ENCODE results near the gene ANO5. TPM values are rescaled to one million over a fixed set of nuclear protein-coding genes. Genes with fewer than 3 reads are reported as not detected.

ANO5 gene
- total and polyA plus RNA-seq, 2 donors (not counting 1 experiment from before 2014, with no cell fraction given) = 0.06 to 4.1 TPM

GRCh38 chr11:22302368-22302767, 109.5 kb downstream of the ANO5 start:
- DNase-seq (ENCODE audit: low read depth in 2 of 2) = no peak
- Histone ChIP-seq H4K20me1 (ENCODE audit: control insufficient read depth, extremely low read depth, insufficient read depth, low read length) (no peaks in the 10 kb centered on the region), H3K4me1 (ENCODE audit: control insufficient read depth, extremely low read depth, insufficient read depth, low read length) (no peaks in the 10 kb centered on the region), H2AFZ (ENCODE audit: low read length) (no peak overlapping the region), H3K36me3 (ENCODE audit: control insufficient read depth, insufficient read depth, low read length) (no peaks in the 10 kb centered on the region), H3K9me3 (ENCODE audit: control insufficient read depth, insufficient read depth, low read depth, low read length) (no peaks in the 10 kb centered on the region), H3K4me2 (ENCODE audit: extremely low read depth, insufficient read depth, low read length) (no peak overlapping the region), H3K79me2 (ENCODE audit: control insufficient read depth, insufficient read depth, low read length) (no peaks in the 10 kb centered on the region), H3K9ac (ENCODE audit: insufficient read depth, low read length) (no peak overlapping the region), H3K4me3 (replicated peaks in 1 of 4; ENCODE audit: control extremely low read depth in 1 of 4, insufficient read depth in 1 of 4, low read depth in 3 of 4, low read length in 4 of 4) (no peak overlapping the region), H3K27ac (ENCODE audit: insufficient read depth, low read length) (no peak overlapping the region), H3K27me3 (ENCODE audit: control insufficient read depth, insufficient read depth, low read length) (no peaks in the 10 kb centered on the region)
- no peak for TF ChIP-seq CTCF (conservative IDR thresholded peaks at IDR 0.05 in 1 of 2, IDR thresholded peaks at IDR 0.05 in 1 of 2; ENCODE audit: low read depth in 1 of 2, low read length in 2 of 2)
- no peak for TF ChIP-seq EZH2 (IDR thresholded peaks at IDR 0.05; ENCODE audit: low read length, missing control alignments)

GRCh38 chr11:22304337-22304961, 111.6 kb downstream of the ANO5 start:
- Histone ChIP-seq H3K4me3 (replicated peaks in 1 of 4; ENCODE audit: control extremely low read depth in 1 of 4, insufficient read depth in 1 of 4, low read depth in 3 of 4, low read length in 4 of 4) (no peak overlapping the region), H2AFZ (ENCODE audit: low read length) (no peak overlapping the region)
- peak; percentile 21 to 41 for DNase-seq (ENCODE audit: low read depth in 2 of 2)

GRCh38 chr11:22317656-22318055, 124.8 kb downstream of the ANO5 start:
- Histone ChIP-seq H3K36me3 (ENCODE audit: control insufficient read depth, insufficient read depth, low read length) (no peaks in the 10 kb centered on the region), H3K27me3 (ENCODE audit: control insufficient read depth, insufficient read depth, low read length) (no peaks in the 10 kb centered on the region), H3K4me1 (ENCODE audit: control insufficient read depth, extremely low read depth, insufficient read depth, low read length) (no peaks in the 10 kb centered on the region), H3K4me2 (ENCODE audit: extremely low read depth, insufficient read depth, low read length) (no peak overlapping the region), H4K20me1 (ENCODE audit: control insufficient read depth, extremely low read depth, insufficient read depth, low read length) (no peaks in the 10 kb centered on the region), H3K9ac (ENCODE audit: insufficient read depth, low read length) (no peak overlapping the region), H2AFZ (ENCODE audit: low read length) (no peak overlapping the region), H3K4me3 (replicated peaks in 1 of 4; ENCODE audit: control extremely low read depth in 1 of 4, insufficient read depth in 1 of 4, low read depth in 3 of 4, low read length in 4 of 4) (no peak overlapping the region), H3K27ac (ENCODE audit: insufficient read depth, low read length) (no peak overlapping the region), H3K79me2 (ENCODE audit: control insufficient read depth, insufficient read depth, low read length) (no peaks in the 10 kb centered on the region), H3K9me3 (ENCODE audit: control insufficient read depth, insufficient read depth, low read depth, low read length) (no peaks in the 10 kb centered on the region)
- no peak for DNase-seq (ENCODE audit: low read depth in 2 of 2)
- TF ChIP-seq EZH2 (IDR thresholded peaks at IDR 0.05; ENCODE audit: low read length, missing control alignments) = no peak

More at GRCh38 chr11:22304337-22304961, 111.6 kb downstream of the ANO5 start:
- Histone ChIP-seq H3K9ac (ENCODE audit: insufficient read depth, low read length) (no peak overlapping the region), H3K9me3 (ENCODE audit: control insufficient read depth, insufficient read depth, low read depth, low read length) (no peaks in the 10 kb centered on the region), H4K20me1 (ENCODE audit: control insufficient read depth, extremely low read depth, insufficient read depth, low read length) (no peaks in the 10 kb centered on the region), H3K36me3 (ENCODE audit: control insufficient read depth, insufficient read depth, low read length) (no peaks in the 10 kb centered on the region), H3K27ac (ENCODE audit: insufficient read depth, low read length) (no peak overlapping the region), H3K4me1 (ENCODE audit: control insufficient read depth, extremely low read depth, insufficient read depth, low read length) (no peaks in the 10 kb centered on the region), H3K4me2 (ENCODE audit: extremely low read depth, insufficient read depth, low read length) (no peak overlapping the region), H3K79me2 (ENCODE audit: control insufficient read depth, insufficient read depth, low read length) (no peaks in the 10 kb centered on the region), H3K27me3 (ENCODE audit: control insufficient read depth, insufficient read depth, low read length) (no peaks in the 10 kb centered on the region)
- TF ChIP-seq EZH2 (IDR thresholded peaks at IDR 0.05; ENCODE audit: low read length, missing control alignments) (no peak), CTCF (conservative IDR thresholded peaks at IDR 0.05 in 1 of 2, IDR thresholded peaks at IDR 0.05 in 1 of 2; ENCODE audit: low read depth in 1 of 2, low read length in 2 of 2) (peak; percentile 42 to 63)

Data from fibroblast of lung (primary cell).